MCF 10A (cell line): ENCODE data around the gene RERG. TPM values are rescaled to one million over a fixed set of nuclear protein-coding genes. Genes with fewer than 3 reads are reported as not detected.

Experiments used
- BruUV-seq: library from RNA; stranded (reverse); fragments of 400-500 nt; replicated peaks from 2 replicates; lab custom pipeline; 2021; lab: Mats Ljungman, UMichigan
- CTCF ChIA-PET: fragments of 300-600 bp; sonication (Branson Sonifier 250); formaldehyde crosslinking; extraction: SDS; loops from one replicate; lab custom pipeline; 2021; ENCODE audit warnings: antibody characterized with exemption, inconsistent platforms; lab: Yijun Ruan, JAX
- POLR2A ChIA-PET: fragments of 300-600, 350-650 bp; sonication (Branson Sonifier 250); formaldehyde crosslinking; extraction: SDS; loops from one replicate; lab custom pipeline; 2020; ENCODE audit warnings: antibody characterized with exemption, inconsistent platforms; lab: Yijun Ruan, JAX
- DNase-seq: peaks from one replicate; pipeline ENCODE4 v3.0.0-alpha.2; 2018; ENCODE audit not compliant: unreplicated experiment
- H3K27ac Mint-ChIP-seq: one replicate; pipeline ENCODE4 v1.8.0; 2022; ENCODE audit warnings: mild to moderate bottlenecking, low read depth, mixed read lengths; ENCODE audit not compliant: unreplicated experiment
- H3K27me3 Mint-ChIP-seq: one replicate; pipeline ENCODE4 v1.8.0; 2022; ENCODE audit warnings: mixed read lengths; ENCODE audit not compliant: insufficient read depth, unreplicated experiment
- H3K36me3 Mint-ChIP-seq: one replicate; pipeline ENCODE4 v1.8.0; 2022; ENCODE audit warnings: mild to moderate bottlenecking, moderate library complexity, mixed read lengths; ENCODE audit not compliant: insufficient read depth, unreplicated experiment
- H3K4me1 Mint-ChIP-seq: one replicate; pipeline ENCODE4 v1.8.0; 2022; ENCODE audit warnings: mixed read lengths; ENCODE audit not compliant: insufficient read depth, unreplicated experiment
- H3K4me3 Mint-ChIP-seq: one replicate; pipeline ENCODE4 v1.8.0; 2022; ENCODE audit warnings: mild to moderate bottlenecking, moderate library complexity, mixed read lengths; ENCODE audit not compliant: unreplicated experiment
- H3K9me3 Mint-ChIP-seq: one replicate; pipeline ENCODE4 v1.8.0; 2022; ENCODE audit warnings: mixed read lengths; ENCODE audit not compliant: unreplicated experiment
- CTCF ChIP-seq: fragments of 200-600 bp; IDR thresholded peaks from one replicate; pipeline ENCODE4 v1.8.0; 2022; ENCODE audit warnings: antibody characterized with exemption, mild to moderate bottlenecking; ENCODE audit not compliant: unreplicated experiment
- intact Hi-C: fragments of 100-400 bp; cut with micrococcal nuclease; formaldehyde crosslinking; loops from 2 replicates; pipeline ENCODE4 v1.14.1; 2022
- total RNA-seq: library from RNA; stranded (reverse); gene quantifications from 2 replicates; pipeline ENCODE4 v1.2.3, GENCODE V29; 2022

RERG gene
- total RNA-seq, 1 experiment from 2014 or later: 16.5 TPM

- Mint-ChIP-seq H3K27ac (peak overlapping the region; percentile 72), H3K9me3 (no peaks in the 10 kb centered on the region), H3K4me1 (peaks cover 34% of the 10 kb centered on the region), H3K36me3 (peaks cover 1% of the 10 kb centered on the region), H3K27me3 (no peaks in the 10 kb centered on the region), H3K4me3 (no peak overlapping the region)
- no TSS peak for BruUV-seq
- peak; percentile 55 for DNase-seq
- POLR2A ChIA-PET: interaction anchor here (1.0 to 1.7 kb wide), 2 partner anchors 10 to 112 kb away, joined by 3 read pairs; no protein-coding TSS in a partner anchor
- intact Hi-C loops: no loop called here
- CTCF ChIA-PET: interaction anchor here (0.5 to 1.7 kb wide), 6 partner anchors 12 to 106 kb away, joined by 3 to 6 read pairs (median 3); partner anchors contain the start of gene RERG
- no peak for TF ChIP-seq CTCF
Observed at GRCh38 chr12:15163030-15163976, 57.9 kb downstream of the RERG start.

- no peaks in the 10 kb centered on the region for H3K36me3 Mint-ChIP-seq
- no peak for DNase-seq
- H3K27me3 Mint-ChIP-seq: no peaks in the 10 kb centered on the region
- ChIA-PET POLR2A (no interaction called here), CTCF (interaction anchor here (1.2 to 7.9 kb wide), 2 partner anchors 62 to 346 kb away, joined by 3 to 228 read pairs; partner anchors contain the start of gene RERG)
- no peaks in the 10 kb centered on the region for H3K9me3 Mint-ChIP-seq
- intact Hi-C loops: loop anchor here (10.0 kb wide), 1 partner anchor 697 kb away; no protein-coding TSS in a partner anchor
- BruUV-seq: no TSS peak
- no peak overlapping the region for H3K4me3 Mint-ChIP-seq
- no peak overlapping the region for H3K27ac Mint-ChIP-seq
- no peak for TF ChIP-seq CTCF
- peaks cover 21% of the 10 kb centered on the region for H3K4me1 Mint-ChIP-seq
Observed at GRCh38 chr12:15158083-15158482, 63.1 kb downstream of the RERG start.

- Mint-ChIP-seq H3K4me1 (peaks cover 21% of the 10 kb centered on the region), H3K27ac (no peak overlapping the region), H3K9me3 (no peaks in the 10 kb centered on the region), H3K27me3 (no peaks in the 10 kb centered on the region), H3K4me3 (no peak overlapping the region), H3K36me3 (no peaks in the 10 kb centered on the region)
- TF ChIP-seq CTCF: no peak
- intact Hi-C loops: loop anchor here (10.0 kb wide), 1 partner anchor 698 kb away; no protein-coding TSS in a partner anchor
- ChIA-PET POLR2A (no interaction called here), CTCF (interaction anchor here (0.6 to 7.9 kb wide), 5 partner anchors 31 to 438 kb away, joined by 3 to 228 read pairs (median 3); partner anchors contain the start of gene RERG)
- no TSS peak for BruUV-seq
- DNase-seq: peak; percentile 20
Observed at GRCh38 chr12:15157269-15157671, 63.9 kb downstream of the RERG start.

- CTCF ChIA-PET: interaction anchor here (0.5 to 7.9 kb wide), 15 partner anchors 26 to 366 kb away, joined by 3 to 228 read pairs (median 5); partner anchors contain the start of gene RERG
- POLR2A ChIA-PET: interaction anchor here (0.8 to 4.4 kb wide), 12 partner anchors 10 to 384 kb away, joined by 3 to 34 read pairs (median 4); partner anchors contain the start of gene RERG
- no peak for TF ChIP-seq CTCF
- Mint-ChIP-seq H3K4me1 (peaks cover 27% of the 10 kb centered on the region), H3K4me3 (no peak overlapping the region), H3K9me3 (no peaks in the 10 kb centered on the region), H3K36me3 (no peaks in the 10 kb centered on the region), H3K27ac (peak overlapping the region; percentile 89), H3K27me3 (no peaks in the 10 kb centered on the region)
- BruUV-seq: no TSS peak
- peak; percentile 75 for DNase-seq
- intact Hi-C loops: loop anchor here (10.0 kb wide), 1 partner anchor 700 kb away; no protein-coding TSS in a partner anchor
Observed at GRCh38 chr12:15155271-15155670, 65.9 kb downstream of the RERG start.
